ENCODE data around the gene GUCD1.

The GUCD1 gene

DNA sequence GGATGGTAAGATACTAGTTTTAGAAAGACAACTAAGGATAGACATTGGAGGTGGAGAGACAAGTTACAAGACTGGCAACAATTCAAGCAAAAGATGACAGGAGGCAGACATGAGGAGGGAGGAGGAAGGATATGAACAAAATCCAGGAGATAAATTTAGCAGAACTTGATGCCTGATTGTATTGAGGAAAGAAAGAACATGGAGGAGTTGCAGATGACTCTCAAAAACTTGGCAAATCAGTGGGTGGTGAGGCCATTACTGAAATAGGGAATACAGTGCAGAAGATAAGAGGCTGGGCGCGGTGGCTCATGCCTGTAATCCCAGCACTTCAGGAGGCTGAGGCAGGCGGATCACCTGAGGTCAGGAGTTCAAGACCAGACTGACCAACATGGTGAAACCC, 62.5 kb downstream of the GUCD1 start:
- in situ Hi-C loops (cut with MboI; ENCODE audit: low sequenced_read_pairs, unreplicated experiment) = no loop called here
- TF ChIP-seq, protein P1, sequence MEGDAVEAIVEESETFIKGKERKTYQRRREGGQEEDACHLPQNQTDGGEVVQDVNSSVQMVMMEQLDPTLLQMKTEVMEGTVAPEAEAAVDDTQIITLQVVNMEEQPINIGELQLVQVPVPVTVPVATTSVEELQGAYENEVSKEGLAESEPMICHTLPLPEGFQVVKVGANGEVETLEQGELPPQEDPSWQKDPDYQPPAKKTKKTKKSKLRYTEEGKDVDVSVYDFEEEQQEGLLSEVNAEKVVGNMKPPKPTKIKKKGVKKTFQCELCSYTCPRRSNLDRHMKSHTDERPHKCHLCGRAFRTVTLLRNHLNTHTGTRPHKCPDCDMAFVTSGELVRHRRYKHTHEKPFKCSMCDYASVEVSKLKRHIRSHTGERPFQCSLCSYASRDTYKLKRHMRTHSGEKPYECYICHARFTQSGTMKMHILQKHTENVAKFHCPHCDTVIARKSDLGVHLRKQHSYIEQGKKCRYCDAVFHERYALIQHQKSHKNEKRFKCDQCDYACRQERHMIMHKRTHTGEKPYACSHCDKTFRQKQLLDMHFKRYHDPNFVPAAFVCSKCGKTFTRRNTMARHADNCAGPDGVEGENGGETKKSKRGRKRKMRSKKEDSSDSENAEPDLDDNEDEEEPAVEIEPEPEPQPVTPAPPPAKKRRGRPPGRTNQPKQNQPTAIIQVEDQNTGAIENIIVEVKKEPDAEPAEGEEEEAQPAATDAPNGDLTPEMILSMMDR (IDR thresholded peaks at IDR 0.05; ENCODE audit: borderline replicate concordance, control extremely low read depth, extremely low read depth, insufficient read depth, missing control alignments) = no peak
- no peak for DNase-seq (ENCODE audit: low spot score)

All from GM13976 (cell line).